Measurements from ENCODE around the gene TSPAN18.

DNA sequence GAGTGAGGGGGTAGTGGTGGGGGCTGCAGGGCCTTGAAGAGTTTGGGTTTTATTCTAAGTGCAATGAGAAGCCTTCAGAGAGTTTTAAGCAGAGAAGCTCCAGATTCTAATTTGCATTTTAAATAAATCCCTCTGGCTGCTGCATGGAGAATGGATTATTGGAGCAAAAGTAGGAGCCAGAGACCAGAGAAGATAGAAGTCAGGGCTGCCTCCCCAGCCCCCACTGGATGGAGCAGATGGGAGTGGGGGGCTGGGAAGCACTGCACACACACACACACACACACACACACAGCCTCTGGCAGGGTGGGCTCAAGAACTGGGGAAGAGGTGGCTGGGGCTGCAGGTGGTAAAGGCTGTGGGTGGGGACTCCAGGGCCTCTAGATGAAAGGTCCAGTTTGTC is 75.6 kb downstream of the TSPAN18 start:
- TF ChIP-seq SUZ12 (IDR thresholded peaks at IDR 0.05; ENCODE audit: extremely low read depth, insufficient read depth, insufficient read length) (no peak), YY1 (IDR thresholded peaks at IDR 0.05; ENCODE audit: insufficient read depth, insufficient read length) (no peak)
